ENCODE measurements around the gene UGT1A6.

- no peak for TF ChIP-seq POLR2AphosphoS5 (IDR thresholded peaks at IDR 0.05)
- TF ChIP-seq, protein P1, sequence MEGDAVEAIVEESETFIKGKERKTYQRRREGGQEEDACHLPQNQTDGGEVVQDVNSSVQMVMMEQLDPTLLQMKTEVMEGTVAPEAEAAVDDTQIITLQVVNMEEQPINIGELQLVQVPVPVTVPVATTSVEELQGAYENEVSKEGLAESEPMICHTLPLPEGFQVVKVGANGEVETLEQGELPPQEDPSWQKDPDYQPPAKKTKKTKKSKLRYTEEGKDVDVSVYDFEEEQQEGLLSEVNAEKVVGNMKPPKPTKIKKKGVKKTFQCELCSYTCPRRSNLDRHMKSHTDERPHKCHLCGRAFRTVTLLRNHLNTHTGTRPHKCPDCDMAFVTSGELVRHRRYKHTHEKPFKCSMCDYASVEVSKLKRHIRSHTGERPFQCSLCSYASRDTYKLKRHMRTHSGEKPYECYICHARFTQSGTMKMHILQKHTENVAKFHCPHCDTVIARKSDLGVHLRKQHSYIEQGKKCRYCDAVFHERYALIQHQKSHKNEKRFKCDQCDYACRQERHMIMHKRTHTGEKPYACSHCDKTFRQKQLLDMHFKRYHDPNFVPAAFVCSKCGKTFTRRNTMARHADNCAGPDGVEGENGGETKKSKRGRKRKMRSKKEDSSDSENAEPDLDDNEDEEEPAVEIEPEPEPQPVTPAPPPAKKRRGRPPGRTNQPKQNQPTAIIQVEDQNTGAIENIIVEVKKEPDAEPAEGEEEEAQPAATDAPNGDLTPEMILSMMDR (IDR thresholded peaks at IDR 0.05 in 8 of 11, conservative IDR thresholded peaks at IDR 0.05 in 3 of 11), result no peak
These were observed 107.5 kb downstream of the UGT1A6 start for GRCh38 chr2:233800208-233800607.

All from spleen (tissue), 7 donors.